K562 (cell line): ENCODE measurements around the gene PRKAR1B. TPM values are rescaled to one million over a fixed set of nuclear protein-coding genes. Genes with fewer than 3 reads are reported as not detected.

Source experiments
- CREB3L1 ChIP-seq: fragments of 450-650 bp; IDR thresholded peaks from 2 replicates; pipeline ENCODE4 v1.6.1; 2014; ENCODE audit warnings: low read depth, mild to moderate bottlenecking, moderate library complexity, borderline replicate concordance
- DACH1 ChIP-seq: fragments of 450-650 bp; IDR thresholded peaks from 2 replicates; pipeline ENCODE4 v1.6.1; 2018; ENCODE audit not compliant: partially characterized antibody
- DDX20 ChIP-seq: fragments of 450-650 bp; IDR thresholded peaks from 2 replicates; pipeline ENCODE4 v1.6.1; 2016; ENCODE audit warnings: missing genetic modification characterization, low read depth, mild to moderate bottlenecking, missing compliant biosample characterization, moderate library complexity
- FOXA1 ChIP-seq: fragments of 450-650 bp; IDR thresholded peaks from 2 replicates; pipeline ENCODE4 v1.6.1; 2016; ENCODE audit warnings: mild to moderate bottlenecking, borderline replicate concordance
- FUS ChIP-seq: fragments of 200-400 bp; formaldehyde crosslinking; optimal IDR thresholded peaks from 2 replicates; pipeline ENCODE3; 2017; ENCODE audit warnings: low read depth, low read length
- GTF2A2 ChIP-seq: IDR thresholded peaks from 2 replicates; pipeline ENCODE4 v1.6.1; 2016; ENCODE audit warnings: mild to moderate bottlenecking, missing genetic modification characterization, missing compliant biosample characterization
- HDAC8 ChIP-seq: fragments of 450-650 bp; IDR thresholded peaks from 2 replicates; pipeline ENCODE4 v1.6.1; 2016; ENCODE audit warnings: mild to moderate bottlenecking, missing genetic modification characterization, moderate library complexity, missing compliant biosample characterization
- ILK ChIP-seq: fragments of 450-650 bp; IDR thresholded peaks from 2 replicates; pipeline ENCODE4 v1.6.1; 2016; ENCODE audit warnings: missing genetic modification characterization, low read depth, mild to moderate bottlenecking, missing compliant biosample characterization, moderate library complexity, borderline replicate concordance
- KAT2B ChIP-seq: IDR thresholded peaks from one replicate; pipeline ENCODE4 v1.6.1; 2012; ENCODE audit warnings: low read depth, mild to moderate bottlenecking, control low read depth, inconsistent platforms, low read length, moderate library complexity
- KDM2B ChIP-seq: fragments of 250-450 bp; sonication (Bioruptor Pico); IDR thresholded peaks from 2 replicates; pipeline ENCODE4 v1.8.0; 2021; ENCODE audit warnings: mild to moderate bottlenecking, moderate library complexity
- MCM5 ChIP-seq: fragments of 450-650 bp; IDR thresholded peaks from 2 replicates; pipeline ENCODE4 v1.6.1; 2016; ENCODE audit warnings: low read depth
- RBFOX2 ChIP-seq: fragments of 200-400 bp; formaldehyde crosslinking; IDR thresholded peaks from 2 replicates; pipeline ENCODE4 v1.6.1; 2017; ENCODE audit warnings: low read depth, mild to moderate bottlenecking, low read length, moderate library complexity
- SIX5 ChIP-seq, 2 experiments: IDR thresholded peaks; 2 replicates each; pipeline ENCODE4 v1.6.1; 2011; ENCODE audit warnings: low read length in 2 of 2, borderline replicate concordance in 1 of 2, low read depth in 1 of 2, mild to moderate bottlenecking in 1 of 2, moderate library complexity in 1 of 2; ENCODE audit not compliant: insufficient read depth in 1 of 2
- SOX6 ChIP-seq: fragments of 450-650 bp; IDR thresholded peaks from 2 replicates; pipeline ENCODE4 v1.6.1; 2014; ENCODE audit warnings: mild to moderate bottlenecking
- SREBF1 ChIP-seq: fragments of 150-350 bp; IDR thresholded peaks from 2 replicates; pipeline ENCODE4 v1.6.1; 2014; ENCODE audit warnings: antibody characterized with exemption, low read depth, low read length, borderline replicate concordance
- THRAP3 ChIP-seq: fragments of 450-650 bp; IDR thresholded peaks from 2 replicates; pipeline ENCODE4 v1.6.1; 2016; ENCODE audit warnings: mild to moderate bottlenecking, inconsistent platforms, borderline replicate concordance
- TRIM24 ChIP-seq, 2 experiments: fragments of 450-650 bp; IDR thresholded peaks; 2 replicates each; pipeline ENCODE4 v1.6.1; 2016
- ZBTB17 ChIP-seq: fragments of 450-650 bp; formaldehyde crosslinking; IDR thresholded peaks from 2 replicates; pipeline ENCODE4 v1.4.0; 2020; ENCODE audit warnings: mild to moderate bottlenecking
- ZBTB43 ChIP-seq: sonication (generic); formaldehyde crosslinking; IDR thresholded peaks from 2 replicates; pipeline ENCODE4 v1.8.0; 2023; ENCODE audit warnings: mild to moderate bottlenecking, missing genetic modification reagents
- ZFP1 ChIP-seq: fragments of 450-650 bp; formaldehyde crosslinking; IDR thresholded peaks from 2 replicates; pipeline ENCODE4 v1.4.0; 2020; ENCODE audit warnings: mild to moderate bottlenecking, mixed read lengths
- ZNF121 ChIP-seq: sonication (generic); formaldehyde crosslinking; conservative IDR thresholded peaks from 2 replicates; pipeline ENCODE4 v1.8.0; 2022; ENCODE audit warnings: missing genetic modification reagents
- ZNF175 ChIP-seq: fragments of 200-800 bp; sonication (Bioruptor generic); IDR thresholded peaks from 2 replicates; pipeline ENCODE4 v1.6.1; 2016; ENCODE audit warnings: low read depth, mild to moderate bottlenecking, missing genetic modification characterization, missing compliant biosample characterization
- ZNF23 ChIP-seq: fragments of 250-450 bp; sonication (Bioruptor Pico); IDR thresholded peaks from 2 replicates; pipeline ENCODE4 v1.4.0; 2020; ENCODE audit warnings: mild to moderate bottlenecking
- ZNF232 ChIP-seq: sonication (generic); formaldehyde crosslinking; IDR thresholded peaks from 2 replicates; pipeline ENCODE4 v1.8.0; 2022; ENCODE audit warnings: mild to moderate bottlenecking, missing genetic modification reagents
- ZNF444 ChIP-seq: fragments of 250-450 bp; sonication (Bioruptor Pico); IDR thresholded peaks from 2 replicates; pipeline ENCODE4 v1.4.0; 2020; ENCODE audit warnings: mild to moderate bottlenecking, moderate library complexity
- ZNF586 ChIP-seq: fragments of 450-650 bp; formaldehyde crosslinking; conservative IDR thresholded peaks from 2 replicates; pipeline ENCODE4 v1.4.0; 2020; ENCODE audit warnings: mild to moderate bottlenecking, moderate library complexity
- polyA plus RNA-seq, 8 experiments: library from polyadenylated mRNA; depleted of rRNA in 4 of 8; stranded (reverse) in 5 of 8; unstranded in 3 of 8; fragments of >200 nt; fragmentation: Nextera tagmentation in 2 of 8; fragmentation: Illumina TruSeq in 1 of 8; extraction: Ambion mirVana in 2 of 8; extraction: Trizol in 1 of 8; gene quantifications; 2 replicates each; pipeline versions ENCODE4 v1.2.1 to v1.2.3, GENCODE V29; 2011 to 2014; ENCODE audit warnings: inconsistent platforms in 1 of 8, missing spikeins in 1 of 8
- total RNA-seq, 7 experiments: library from RNA; depleted of rRNA in 6 of 7; stranded (reverse); fragments of >200 nt in 6 of 7; fragmentation: Illumina TruSeq in 2 of 7; extraction: Trizol in 2 of 7; gene quantifications; 2 replicates each; pipeline versions ENCODE4 v1.2.1 to v1.2.3, GENCODE V29; 2011 to 2021; ENCODE audit warnings: low replicate concordance in 1 of 7
- TF ChIP-seq, protein P1 (sequence below): fragments of 250-450 bp; sonication (Bioruptor Pico); IDR thresholded peaks from 2 replicates; pipeline ENCODE4 v1.8.0; 2022; ENCODE audit warnings: moderate library complexity, mild to moderate bottlenecking, inconsistent platforms

Gene PRKAR1B
- total and polyA plus RNA-seq, 9 of the 15 experiments (the other 6 are each of a cell fraction or from before 2014, with no cell fraction given), result 0.99 to 30.5 (median 12.7) TPM

DNA sequence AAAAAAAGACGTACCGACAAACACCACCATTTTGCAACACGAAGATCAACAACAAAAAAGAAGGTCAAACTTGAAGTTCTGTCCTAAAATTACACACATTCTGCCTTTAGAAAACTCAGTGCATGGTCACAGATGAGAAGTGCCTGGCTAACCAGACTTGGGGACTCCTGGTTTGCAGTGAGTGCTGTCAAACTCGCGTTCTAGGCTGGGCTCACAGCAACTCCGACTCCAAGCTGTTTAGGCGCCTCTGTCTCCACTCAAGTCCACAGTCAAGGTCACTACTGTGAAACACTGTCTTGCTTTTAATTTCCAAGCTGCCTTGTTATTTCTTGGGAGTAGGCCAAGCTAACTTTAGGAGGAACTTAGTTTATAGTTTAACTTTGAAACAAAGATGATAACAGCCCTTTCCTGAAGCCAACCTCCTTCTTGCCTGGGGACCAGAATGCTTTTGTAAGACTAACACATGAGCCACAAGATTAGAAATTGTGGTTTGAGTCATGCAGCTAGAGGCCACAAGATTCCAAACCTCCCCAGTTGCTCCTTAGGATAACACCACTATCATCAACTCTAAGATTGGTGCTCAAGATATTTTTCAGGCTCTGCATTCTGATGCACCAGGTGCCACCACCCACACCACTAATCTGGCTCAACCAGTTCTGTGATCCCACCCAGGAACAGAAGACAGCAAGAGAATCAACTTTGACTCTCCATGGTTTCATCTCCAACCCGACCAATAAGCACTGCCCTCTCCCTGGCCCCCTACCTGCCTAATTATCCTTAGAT is 1.7 kb downstream of the PRKAR1B start (continued):
- TF ChIP-seq HDAC8 (tag) (no peak), ZFP1 (CRISPR knock-in tag) (no peak), KAT2B (no peak), ZNF586 (CRISPR knock-in tag) (no peak), MCM5 (no peak), CREB3L1 (no peak), ZBTB43 (CRISPR knock-in tag) (no peak), SREBF1 (no peak), ILK (tag) (no peak), ZNF444 (CRISPR knock-in tag) (no peak), FUS (no peak), TRIM24 (IDR thresholded peaks at IDR 0.05) (peak; percentile 94 to 96), GTF2A2 (tag) (no peak), ZNF175 (CRISPR knock-in tag) (0 out of 2 replicates have a peak, but pooled peaks have one; percentile 45), FOXA1 (no peak), ZNF23 (CRISPR knock-in tag) (no peak), RBFOX2 (no peak), THRAP3 (no peak), ZNF232 (CRISPR knock-in tag) (no peak), SIX5 (IDR thresholded peaks at IDR 0.05; ENCODE audit: borderline replicate concordance in 1 of 2, insufficient read depth in 1 of 2, low read depth in 1 of 2, low read length in 2 of 2) (no peak), DACH1 (no peak), DDX20 (tag) (no peak), ZBTB17 (CRISPR knock-in tag) (peak; percentile 19; the same call in 1 of the 2 replicates), ZNF121 (CRISPR knock-in tag) (no peak), KDM2B (CRISPR knock-in tag) (no peak), SOX6 (peak; percentile 87)
- TF ChIP-seq, protein P1, sequence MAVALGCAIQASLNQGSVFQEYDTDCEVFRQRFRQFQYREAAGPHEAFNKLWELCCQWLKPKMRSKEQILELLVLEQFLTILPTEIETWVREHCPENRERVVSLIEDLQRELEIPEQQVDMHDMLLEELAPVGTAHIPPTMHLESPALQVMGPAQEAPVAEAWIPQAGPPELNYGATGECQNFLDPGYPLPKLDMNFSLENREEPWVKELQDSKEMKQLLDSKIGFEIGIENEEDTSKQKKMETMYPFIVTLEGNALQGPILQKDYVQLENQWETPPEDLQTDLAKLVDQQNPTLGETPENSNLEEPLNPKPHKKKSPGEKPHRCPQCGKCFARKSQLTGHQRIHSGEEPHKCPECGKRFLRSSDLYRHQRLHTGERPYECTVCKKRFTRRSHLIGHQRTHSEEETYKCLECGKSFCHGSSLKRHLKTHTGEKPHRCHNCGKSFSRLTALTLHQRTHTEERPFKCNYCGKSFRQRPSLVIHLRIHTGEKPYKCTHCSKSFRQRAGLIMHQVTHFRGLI, result no peak
